PC-9 (cell line): ENCODE measurements around the gene SLC38A2. TPM values are rescaled to one million over a fixed set of nuclear protein-coding genes. Genes with fewer than 3 reads are reported as not detected.

Source experiments
- BruUV-seq: library from RNA; stranded (reverse); fragments of 400-500 nt; replicated peaks from 2 replicates; lab custom pipeline; 2021; lab: Mats Ljungman, UMichigan
- CTCF ChIA-PET: fragments of 300-600 bp; sonication (Branson Sonifier 250); formaldehyde crosslinking; loops from one replicate; lab custom pipeline; 2022; ENCODE audit warnings: antibody characterized with exemption; lab: Charles Lee
- POLR2A ChIA-PET: fragments of 300-600 bp; sonication (Branson Sonifier 250); formaldehyde crosslinking; loops from one replicate; lab custom pipeline; 2022; ENCODE audit warnings: antibody characterized with exemption; ENCODE audit not compliant: unreplicated experiment; lab: Charles Lee
- DNase-seq, 2 experiments: peaks; one replicate each; pipeline versions ENCODE4 v3.0.0 to v3.0.0-alpha.2; 2015 to 2022; ENCODE audit warnings: mixed read lengths in 1 of 2
- H2AFZ ChIP-seq: fragments of 200-600 bp; sonication (generic); 2 replicates; pipeline ENCODE4 v1.8.1; 2017; ENCODE audit warnings: antibody characterized with exemption
- H3F3A ChIP-seq: fragments of 200-600 bp; sonication (generic); 2 replicates; pipeline ENCODE4 v1.8.1; 2017; ENCODE audit warnings: antibody characterized with exemption, mild to moderate bottlenecking, low read depth; ENCODE audit not compliant: insufficient read depth
- H3K27ac ChIP-seq: fragments of 200-600 bp; sonication (generic); 2 replicates; pipeline ENCODE4 v1.6.1; 2016; ENCODE audit warnings: mixed run types
- H3K27me3 ChIP-seq: fragments of 200-600 bp; sonication (generic); 2 replicates; pipeline ENCODE4 v1.6.1; 2016; ENCODE audit warnings: low read depth, mixed run types; ENCODE audit not compliant: insufficient read depth
- H3K36me3 ChIP-seq: fragments of 200-600 bp; sonication (generic); 2 replicates; pipeline ENCODE4 v1.6.1; 2016; ENCODE audit warnings: low read depth, mixed run types
- H3K4me1 ChIP-seq: fragments of 200-600 bp; sonication (generic); replicated peaks from 2 replicates; pipeline ENCODE4 v1.6.1; 2016; ENCODE audit warnings: mixed run types; ENCODE audit not compliant: insufficient read depth
- H3K4me2 ChIP-seq: fragments of 200-600 bp; sonication (generic); 2 replicates; pipeline ENCODE4 v1.6.1; 2017; ENCODE audit warnings: mixed run types
- H3K4me3 ChIP-seq: fragments of 200-600 bp; sonication (generic); 2 replicates; pipeline ENCODE4 v1.6.1; 2016; ENCODE audit warnings: mixed run types
- H3K79me2 ChIP-seq: fragments of 200-600 bp; sonication (generic); 2 replicates; pipeline ENCODE4 v1.6.1; 2017; ENCODE audit warnings: low read depth, mixed run types
- H3K9me2 ChIP-seq: fragments of 200-600 bp; sonication (generic); 2 replicates; pipeline ENCODE4 v1.8.1; 2017; ENCODE audit warnings: mild to moderate bottlenecking; ENCODE audit not compliant: insufficient read depth
- H3K9me3 ChIP-seq: fragments of 200-600 bp; sonication (generic); 2 replicates; pipeline ENCODE4 v1.8.1; 2016; ENCODE audit warnings: low read depth; ENCODE audit not compliant: insufficient read depth
- H4K20me1 ChIP-seq: fragments of 200-600 bp; sonication (generic); 2 replicates; pipeline ENCODE4 v1.8.1; 2017; ENCODE audit not compliant: insufficient read depth
- EZH2 ChIP-seq: fragments of 200-600 bp; sonication (generic); IDR thresholded peaks from 2 replicates; pipeline ENCODE4 v1.8.0; 2017; ENCODE audit warnings: antibody characterized with exemption, low read depth
- intact Hi-C: fragments of 100-400 bp; cut with micrococcal nuclease; formaldehyde crosslinking; loops from one replicate; pipeline ENCODE4 v1.10.0; 2022; ENCODE audit not compliant: unreplicated experiment
- total RNA-seq: library from RNA; stranded (reverse); gene quantifications from 2 replicates; pipeline ENCODE4 v1.2.3, GENCODE V29; 2021
- TF ChIP-seq, protein P1 (sequence below): fragments of 200-600 bp; sonication (generic); conservative IDR thresholded peaks from 2 replicates; pipeline ENCODE4 v1.6.1; 2017; ENCODE audit warnings: mixed run types, antibody characterized with exemption, mild to moderate bottlenecking, moderate library complexity

Gene SLC38A2
- total RNA-seq, 1 experiment from 2014 or later = 322 TPM

DNA sequence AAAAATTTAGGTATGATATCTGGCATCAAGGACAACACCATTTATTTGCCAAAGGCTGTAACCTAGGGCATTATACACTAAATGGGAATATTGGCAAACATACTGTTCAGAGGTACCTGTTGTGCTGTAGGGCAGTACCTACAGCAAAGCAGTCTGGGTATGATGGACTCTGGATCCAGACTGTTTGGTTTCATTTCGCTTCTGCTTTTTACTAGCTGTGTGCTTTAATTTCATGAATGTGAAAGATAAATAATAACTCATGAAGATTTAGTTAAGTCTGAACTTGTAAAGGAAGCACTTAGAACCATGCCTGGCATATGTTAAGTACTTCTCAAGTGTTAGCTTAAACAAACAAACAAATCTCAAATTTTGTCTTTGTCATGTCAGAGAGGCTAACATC, 17.7 kb upstream of the SLC38A2 start:
- TF ChIP-seq, protein P1, sequence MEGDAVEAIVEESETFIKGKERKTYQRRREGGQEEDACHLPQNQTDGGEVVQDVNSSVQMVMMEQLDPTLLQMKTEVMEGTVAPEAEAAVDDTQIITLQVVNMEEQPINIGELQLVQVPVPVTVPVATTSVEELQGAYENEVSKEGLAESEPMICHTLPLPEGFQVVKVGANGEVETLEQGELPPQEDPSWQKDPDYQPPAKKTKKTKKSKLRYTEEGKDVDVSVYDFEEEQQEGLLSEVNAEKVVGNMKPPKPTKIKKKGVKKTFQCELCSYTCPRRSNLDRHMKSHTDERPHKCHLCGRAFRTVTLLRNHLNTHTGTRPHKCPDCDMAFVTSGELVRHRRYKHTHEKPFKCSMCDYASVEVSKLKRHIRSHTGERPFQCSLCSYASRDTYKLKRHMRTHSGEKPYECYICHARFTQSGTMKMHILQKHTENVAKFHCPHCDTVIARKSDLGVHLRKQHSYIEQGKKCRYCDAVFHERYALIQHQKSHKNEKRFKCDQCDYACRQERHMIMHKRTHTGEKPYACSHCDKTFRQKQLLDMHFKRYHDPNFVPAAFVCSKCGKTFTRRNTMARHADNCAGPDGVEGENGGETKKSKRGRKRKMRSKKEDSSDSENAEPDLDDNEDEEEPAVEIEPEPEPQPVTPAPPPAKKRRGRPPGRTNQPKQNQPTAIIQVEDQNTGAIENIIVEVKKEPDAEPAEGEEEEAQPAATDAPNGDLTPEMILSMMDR = no peak
- no peak for TF ChIP-seq EZH2
- H3K4me3 ChIP-seq = no peak overlapping the region
- intact Hi-C loops = no loop called here
- peaks cover 28% of the 10 kb centered on the region for H3K36me3 ChIP-seq
- no peak overlapping the region for H3K4me2 ChIP-seq
- no peak overlapping the region for H2AFZ ChIP-seq
- peaks cover 39% of the 10 kb centered on the region for H3K4me1 ChIP-seq
- peaks cover 12% of the 10 kb centered on the region for H3K79me2 ChIP-seq
- no peak overlapping the region for H3K27ac ChIP-seq
- no peak for DNase-seq
- peaks cover 30% of the 10 kb centered on the region for H3F3A ChIP-seq
- no peaks in the 10 kb centered on the region for H3K9me3 ChIP-seq
- no TSS peak for BruUV-seq
- ChIA-PET CTCF (no interaction called here), POLR2A (no interaction called here)
- no peaks in the 10 kb centered on the region for H3K27me3 ChIP-seq
- H3K9me2 ChIP-seq = no peaks in the 10 kb centered on the region
- no peaks in the 10 kb centered on the region for H4K20me1 ChIP-seq

DNA sequence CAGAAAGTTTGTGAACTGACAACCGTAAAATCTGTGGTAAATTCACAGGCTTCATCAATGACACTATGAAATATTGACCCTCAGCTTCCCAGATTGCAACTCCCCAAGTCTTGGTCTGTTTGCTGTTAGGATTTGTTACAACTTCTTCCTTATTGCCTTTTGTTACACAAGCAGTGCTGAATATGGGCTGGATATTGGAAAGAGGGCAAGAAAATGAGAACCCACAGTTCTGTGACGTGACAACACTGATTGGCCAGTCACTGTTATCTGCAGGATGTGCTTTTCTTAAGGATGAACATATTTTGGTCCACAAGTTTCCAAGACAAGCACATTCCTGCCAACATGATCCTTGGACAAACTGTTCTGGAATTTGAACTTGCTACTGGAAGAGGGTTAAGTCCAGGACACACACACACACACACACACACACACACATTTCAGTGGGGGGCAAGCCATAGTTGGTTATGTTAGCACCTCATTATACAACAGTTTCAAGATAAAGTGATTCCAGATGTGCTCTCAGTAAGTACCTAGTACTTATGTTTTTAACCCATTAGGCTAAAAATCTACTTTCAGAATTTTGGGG, 16.6 kb upstream of the SLC38A2 start:
- intact Hi-C loops = no loop called here
- Histone ChIP-seq H4K20me1 (no peaks in the 10 kb centered on the region), H3K4me1 (peaks cover 42% of the 10 kb centered on the region), H3F3A (peaks cover 41% of the 10 kb centered on the region), H3K79me2 (peaks cover 21% of the 10 kb centered on the region), H3K9me2 (no peaks in the 10 kb centered on the region), H3K4me2 (no peak overlapping the region), H3K4me3 (no peak overlapping the region), H3K9me3 (no peaks in the 10 kb centered on the region), H2AFZ (no peak overlapping the region), H3K27ac (no peak overlapping the region), H3K36me3 (peaks cover 28% of the 10 kb centered on the region), H3K27me3 (no peaks in the 10 kb centered on the region)
- no peak for DNase-seq
- BruUV-seq = no TSS peak
- ChIA-PET POLR2A (no interaction called here), CTCF (no interaction called here)
- no peak for TF ChIP-seq EZH2
- TF ChIP-seq, protein P1 = no peak

DNA sequence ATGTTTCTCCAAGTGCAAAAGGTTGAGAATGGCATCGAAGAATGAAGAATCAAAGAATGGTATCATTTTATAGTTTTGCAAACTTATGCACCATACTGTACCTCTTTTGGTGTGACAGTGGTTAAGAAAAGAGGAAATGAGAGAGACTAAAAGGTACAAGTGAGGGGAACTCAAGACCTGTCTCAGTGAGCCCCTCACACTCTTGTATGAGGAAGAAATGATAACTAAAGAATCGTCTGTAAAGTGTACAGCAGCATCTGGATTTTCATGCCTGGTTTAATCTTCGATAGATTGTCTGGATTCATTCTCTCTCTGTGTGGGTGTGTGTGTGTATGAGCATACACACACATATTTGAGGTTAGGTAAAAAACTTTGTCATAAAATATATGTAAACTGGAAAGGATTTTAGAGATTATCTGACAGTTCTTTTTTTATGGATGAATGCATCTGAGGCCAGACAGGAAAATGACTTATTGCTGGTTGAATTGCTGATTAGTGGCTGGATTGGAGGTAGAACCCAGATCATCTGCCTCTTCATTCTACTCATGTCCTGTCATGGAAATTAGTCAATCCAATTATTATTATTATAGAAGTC, 16.0 kb upstream of the SLC38A2 start:
- Histone ChIP-seq H3K9me2 (no peaks in the 10 kb centered on the region), H4K20me1 (no peaks in the 10 kb centered on the region), H3K79me2 (peaks cover 24% of the 10 kb centered on the region), H3K9me3 (no peaks in the 10 kb centered on the region), H3K4me1 (peaks cover 42% of the 10 kb centered on the region), H2AFZ (no peak overlapping the region), H3K27ac (no peak overlapping the region), H3K27me3 (no peaks in the 10 kb centered on the region), H3F3A (peaks cover 45% of the 10 kb centered on the region), H3K4me3 (0 out of 2 replicates have a peak overlapping the region, but pooled peaks have one; percentile 92), H3K36me3 (peaks cover 28% of the 10 kb centered on the region), H3K4me2 (peak overlapping the region; percentile 96; the same call in 1 of the 2 replicates)
- POLR2A ChIA-PET = no interaction called here
- intact Hi-C loops = no loop called here
- no TSS peak for BruUV-seq
- no peak for TF ChIP-seq EZH2
- TF ChIP-seq, protein P1 = no peak
- no peak for DNase-seq
- CTCF ChIA-PET = no interaction called here
